GM19025 (cell line): ENCODE data around the gene CRYL1.

Experiments
- ATAC-seq: cut with Tn5 transposase; IDR thresholded peaks from one replicate; pipeline ENCODE4 v1.9.1; 2021; ENCODE audit warnings: mild to moderate bottlenecking, low read depth, moderate library complexity; ENCODE audit not compliant: unreplicated experiment

The CRYL1 gene, protein sequence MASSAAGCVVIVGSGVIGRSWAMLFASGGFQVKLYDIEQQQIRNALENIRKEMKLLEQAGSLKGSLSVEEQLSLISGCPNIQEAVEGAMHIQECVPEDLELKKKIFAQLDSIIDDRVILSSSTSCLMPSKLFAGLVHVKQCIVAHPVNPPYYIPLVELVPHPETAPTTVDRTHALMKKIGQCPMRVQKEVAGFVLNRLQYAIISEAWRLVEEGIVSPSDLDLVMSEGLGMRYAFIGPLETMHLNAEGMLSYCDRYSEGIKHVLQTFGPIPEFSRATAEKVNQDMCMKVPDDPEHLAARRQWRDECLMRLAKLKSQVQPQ

DNA sequence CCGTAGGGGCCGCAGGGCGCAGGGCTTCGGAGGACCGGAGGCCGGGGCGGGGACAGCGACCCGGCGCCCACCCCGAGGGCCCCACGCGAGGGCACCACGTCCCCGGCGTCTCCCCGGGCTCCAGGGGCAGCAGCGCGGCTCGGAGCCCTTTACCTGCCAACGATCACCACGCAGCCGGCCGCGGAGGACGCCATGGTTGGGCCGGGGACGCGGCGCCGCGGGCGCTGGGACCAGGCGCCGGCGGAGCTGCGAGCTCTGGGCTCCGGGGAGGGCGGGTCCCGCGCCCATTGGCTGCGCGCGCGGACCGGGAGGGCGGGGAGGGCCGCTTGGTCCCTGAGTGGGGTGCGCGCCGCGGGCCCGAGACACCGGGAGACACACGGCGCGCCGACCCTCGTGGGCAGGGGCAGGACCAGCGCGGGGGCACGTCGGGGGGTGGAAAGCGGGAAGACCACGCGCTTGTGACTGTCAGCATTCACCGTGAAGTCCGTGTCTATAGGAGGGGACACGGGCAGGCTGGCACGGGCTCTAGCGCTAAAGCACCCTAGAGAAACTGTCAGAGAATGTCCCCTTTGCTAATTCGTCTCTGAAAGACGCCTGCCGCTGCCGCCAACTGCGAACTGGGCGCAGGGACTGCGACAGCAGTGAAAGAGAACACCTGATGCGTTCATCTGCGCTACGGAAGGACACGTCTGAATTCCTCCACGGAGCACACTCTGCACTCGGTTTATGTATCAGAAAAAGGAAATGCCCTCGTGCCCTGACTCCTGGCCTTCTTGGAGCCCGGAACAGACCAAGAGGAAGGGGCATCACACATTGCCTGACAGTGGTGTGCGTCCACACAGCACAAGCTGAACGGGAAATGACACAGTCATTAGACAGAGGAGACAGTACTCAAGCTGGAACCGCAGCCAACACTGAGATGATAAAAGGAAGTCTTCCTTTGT, at the start of gene CRYL1:
CRYL1 (minus strand) TSS at position 257 of the 944 bp plus-strand sequence; CDS start at position 194, 63 bp downstream.
- peak; percentile 86 for ATAC-seq

DNA sequence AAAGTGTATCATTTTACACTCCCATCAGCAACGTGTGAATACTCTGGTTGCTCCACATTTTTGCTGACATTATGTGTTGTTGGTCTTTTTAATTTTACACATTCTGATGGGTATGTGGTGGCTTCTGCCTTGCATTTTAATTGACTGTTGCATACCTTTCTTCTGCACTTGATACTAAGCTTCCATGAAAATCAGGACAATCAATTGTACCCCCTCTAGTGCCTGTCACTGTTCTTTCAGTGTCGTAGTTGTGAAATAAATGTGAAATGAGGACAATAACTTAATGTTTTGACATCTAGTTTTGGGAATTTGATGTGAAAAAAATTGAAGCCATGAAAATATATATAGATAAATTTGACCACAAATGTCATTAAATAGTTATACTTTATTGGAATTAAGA, 48.0 kb upstream of the CRYL1 start:
- ATAC-seq, result no peak

DNA sequence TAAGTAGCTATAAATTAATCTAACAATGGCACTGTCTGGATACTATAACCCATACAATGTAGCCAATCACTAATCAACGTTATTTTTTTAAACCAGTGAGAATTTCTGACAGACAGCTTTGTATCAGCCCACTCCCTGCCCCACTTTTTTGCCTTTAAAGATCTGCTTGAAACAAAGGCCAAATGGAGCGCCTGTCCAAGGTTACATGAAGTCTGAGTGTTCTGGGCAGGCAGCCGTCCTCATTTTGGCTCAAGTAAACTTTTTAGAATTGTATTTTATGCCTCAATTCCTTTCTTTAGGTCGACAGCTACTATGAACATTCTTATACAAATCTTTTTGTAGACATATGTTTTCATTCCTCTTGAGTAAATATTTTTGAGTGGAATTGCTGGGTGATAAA, 47.5 kb upstream of the CRYL1 start:
- ATAC-seq, result no peak

DNA sequence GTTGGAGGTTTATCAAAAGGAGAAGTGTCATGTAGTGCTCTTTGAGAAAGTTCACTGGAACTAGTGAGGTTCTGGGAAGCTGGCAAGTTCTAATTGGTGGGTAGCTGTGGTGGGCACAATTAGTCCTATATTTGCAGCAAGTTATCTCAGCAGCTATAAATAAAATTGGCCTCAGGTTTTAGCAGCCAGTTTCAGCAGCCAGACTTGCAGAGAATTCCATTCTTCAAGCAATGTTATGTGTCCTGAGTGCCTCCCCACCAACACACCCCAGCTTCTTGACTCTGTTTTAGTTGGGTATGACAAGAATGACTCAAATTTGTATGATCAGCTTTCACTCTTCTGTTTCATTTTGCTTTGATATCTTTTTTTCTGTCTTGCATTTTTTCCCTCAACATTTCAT, 46.0 kb upstream of the CRYL1 start:
- no peak for ATAC-seq

DNA sequence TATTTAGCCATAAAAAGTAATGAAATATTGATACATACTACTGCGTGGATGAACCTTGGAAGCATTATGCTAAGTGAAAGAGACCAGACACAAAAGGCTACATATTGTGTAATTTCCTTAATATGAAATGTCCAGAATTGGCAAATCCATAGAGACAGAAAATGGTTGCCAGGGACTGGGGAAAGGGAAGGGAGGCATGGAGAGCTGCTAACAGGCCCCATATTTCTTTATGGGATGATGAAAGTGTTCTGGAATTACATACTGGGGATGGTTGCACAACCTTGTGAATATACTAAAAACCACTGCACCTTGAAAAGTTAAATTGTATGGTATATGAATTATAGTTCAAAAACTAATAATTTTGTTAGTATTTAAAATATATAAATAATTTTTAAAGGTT, 44.9 kb upstream of the CRYL1 start:
- ATAC-seq, result no peak

DNA sequence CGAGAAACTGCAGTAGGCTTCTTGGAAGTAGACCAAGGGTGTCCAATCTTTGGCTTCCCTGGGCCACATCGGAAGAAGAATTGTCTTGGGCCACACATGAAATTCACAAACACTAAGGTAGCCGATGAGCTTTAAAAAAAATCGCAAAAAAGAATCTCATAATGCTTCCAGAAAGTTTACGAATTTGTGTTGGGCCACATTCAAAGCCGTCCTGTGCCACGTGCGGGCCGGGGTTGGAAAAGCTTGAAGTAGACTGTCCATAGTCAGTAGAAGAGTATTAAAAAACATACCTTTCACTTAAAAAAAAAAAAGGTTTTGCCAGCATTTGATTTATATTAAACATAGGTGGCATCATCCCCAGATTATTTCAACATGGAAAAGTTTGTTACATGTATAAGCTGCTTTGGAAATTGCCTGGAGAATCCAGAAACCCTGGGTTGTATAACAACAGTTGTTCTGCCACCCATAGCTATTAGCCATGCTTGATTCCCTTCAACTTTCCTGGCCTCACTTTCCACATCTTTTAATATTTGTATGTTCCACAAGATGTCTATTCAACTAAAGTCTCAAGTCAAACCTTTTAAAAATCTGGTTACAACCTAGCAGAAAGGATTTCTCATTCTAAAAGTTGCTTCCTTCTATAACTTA, 42.3 kb upstream of the CRYL1 start:
- ATAC-seq, result no peak

DNA sequence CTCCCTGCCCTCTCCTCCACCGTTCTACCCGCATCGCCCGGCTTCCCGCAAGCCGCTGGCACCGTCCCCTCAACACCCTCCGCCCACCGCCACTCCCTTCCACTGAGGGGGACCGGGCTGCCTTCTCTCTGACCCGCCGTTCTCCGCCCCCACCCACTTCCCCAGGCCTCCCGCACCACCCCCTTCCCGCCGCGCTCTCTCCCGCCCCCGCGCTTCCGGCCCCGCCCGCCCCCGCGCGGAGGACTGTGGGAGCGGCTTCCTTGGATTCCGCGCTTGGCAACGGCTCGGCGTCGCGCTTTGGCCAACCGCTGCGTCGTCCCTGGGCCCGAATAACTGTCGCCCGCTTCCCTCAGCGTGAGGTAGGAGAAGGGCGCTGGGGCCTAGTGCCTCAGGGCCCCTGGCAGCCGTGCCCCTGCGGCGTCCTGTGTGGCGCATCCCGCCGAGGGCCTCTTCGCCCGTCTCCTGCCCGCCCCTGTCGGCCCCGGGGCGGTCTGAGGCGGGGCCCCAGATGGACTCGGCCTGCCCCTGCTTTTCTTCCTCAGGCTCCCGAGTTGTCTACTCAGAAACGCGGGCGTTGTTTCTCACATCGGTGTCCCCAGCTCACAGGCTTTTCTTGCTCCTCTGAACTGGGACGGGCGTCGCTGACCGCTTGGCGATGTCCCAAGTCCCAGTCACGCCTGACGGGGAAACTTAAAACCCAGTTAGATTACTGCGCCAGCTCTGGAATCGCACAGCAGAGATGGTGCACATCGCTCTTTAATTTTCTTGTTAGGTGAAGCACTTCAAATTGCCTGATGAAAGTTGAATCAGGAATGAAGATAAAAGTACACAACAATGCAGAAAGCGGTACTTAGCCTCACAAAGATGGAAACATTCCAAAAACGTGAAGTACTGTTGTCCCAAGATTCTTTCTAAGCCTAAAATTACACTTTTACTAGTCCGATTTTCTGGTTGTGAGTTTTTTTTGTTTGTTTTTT, 41.5 kb upstream of the CRYL1 start, which contains the start of gene IFT88:
IFT88 (plus strand) TSS at position 260 of the 977 bp plus-strand sequence. CDS start 7,229 bp downstream, outside the sequence.
- peak; percentile 88 for ATAC-seq

DNA sequence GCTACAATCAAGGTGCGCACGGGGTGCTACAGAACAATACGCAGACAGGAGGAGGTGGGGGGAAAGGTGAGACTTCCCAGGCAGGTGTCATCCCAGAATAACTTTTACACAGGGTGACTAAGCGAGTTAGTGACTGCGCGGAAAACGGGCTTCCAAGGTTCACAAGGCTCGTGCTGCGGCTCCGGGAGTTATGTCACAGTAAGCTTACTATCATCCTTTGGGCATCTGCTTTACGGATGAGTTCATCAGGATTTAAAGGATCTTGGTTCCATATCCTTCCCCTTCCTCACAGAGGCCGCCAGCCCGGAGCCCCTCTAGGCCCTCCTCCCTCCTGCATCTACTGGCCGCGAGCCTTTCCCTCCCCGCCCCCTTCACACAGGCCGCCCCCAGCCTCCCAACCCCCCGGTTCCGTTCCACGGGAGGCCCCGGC, 40.8 kb upstream of the CRYL1 start:
- peak; percentile 18 for ATAC-seq

DNA sequence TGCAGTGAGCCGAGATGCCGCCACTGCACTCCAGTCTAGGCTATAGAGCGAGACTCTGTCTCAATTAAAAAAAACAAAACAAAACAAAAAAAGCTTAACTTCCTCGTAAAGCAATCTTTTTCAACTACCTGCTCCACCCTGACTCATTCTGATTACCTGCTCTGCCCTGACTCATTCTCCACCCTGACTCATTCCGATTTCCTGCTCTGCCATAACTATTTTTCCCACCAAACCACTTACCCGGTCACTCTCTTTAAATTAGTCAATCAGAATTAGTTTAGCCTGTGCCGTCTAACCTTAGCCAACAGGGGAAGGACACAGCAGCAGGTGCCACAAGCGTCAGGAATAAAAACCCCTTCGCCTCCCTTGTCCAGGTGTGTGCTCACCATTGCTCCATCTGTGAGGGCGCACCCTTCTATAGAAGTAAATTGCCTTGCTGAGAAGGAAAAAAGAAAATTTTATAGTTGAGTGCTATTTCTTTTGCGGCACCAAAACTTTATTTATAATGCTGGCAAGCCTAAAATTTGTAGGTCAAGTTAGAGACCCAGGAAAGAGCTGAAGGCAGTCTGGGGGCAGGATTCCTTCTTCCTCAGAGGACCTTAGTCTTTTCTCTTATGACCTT, 39.6 kb upstream of the CRYL1 start:
- no peak for ATAC-seq

DNA sequence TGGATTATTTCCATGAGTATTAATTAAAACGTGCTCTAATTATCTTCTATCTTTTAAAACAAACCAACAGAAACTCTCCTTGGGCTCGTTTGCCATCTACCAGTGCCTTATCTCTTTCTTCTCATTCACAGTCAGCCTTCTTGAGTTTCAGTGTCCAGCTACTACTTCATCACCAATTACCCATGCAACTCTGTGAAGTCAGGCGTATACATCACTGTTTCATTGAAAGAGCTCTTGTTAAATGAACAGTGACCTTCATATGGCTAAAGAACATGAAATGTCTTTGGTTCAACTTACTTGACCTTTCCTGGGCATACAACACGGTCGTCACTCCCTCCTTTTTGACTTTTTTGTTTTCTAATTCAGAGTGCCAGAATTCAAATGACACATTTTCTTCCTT, 36.1 kb upstream of the CRYL1 start:
- ATAC-seq, result no peak

DNA sequence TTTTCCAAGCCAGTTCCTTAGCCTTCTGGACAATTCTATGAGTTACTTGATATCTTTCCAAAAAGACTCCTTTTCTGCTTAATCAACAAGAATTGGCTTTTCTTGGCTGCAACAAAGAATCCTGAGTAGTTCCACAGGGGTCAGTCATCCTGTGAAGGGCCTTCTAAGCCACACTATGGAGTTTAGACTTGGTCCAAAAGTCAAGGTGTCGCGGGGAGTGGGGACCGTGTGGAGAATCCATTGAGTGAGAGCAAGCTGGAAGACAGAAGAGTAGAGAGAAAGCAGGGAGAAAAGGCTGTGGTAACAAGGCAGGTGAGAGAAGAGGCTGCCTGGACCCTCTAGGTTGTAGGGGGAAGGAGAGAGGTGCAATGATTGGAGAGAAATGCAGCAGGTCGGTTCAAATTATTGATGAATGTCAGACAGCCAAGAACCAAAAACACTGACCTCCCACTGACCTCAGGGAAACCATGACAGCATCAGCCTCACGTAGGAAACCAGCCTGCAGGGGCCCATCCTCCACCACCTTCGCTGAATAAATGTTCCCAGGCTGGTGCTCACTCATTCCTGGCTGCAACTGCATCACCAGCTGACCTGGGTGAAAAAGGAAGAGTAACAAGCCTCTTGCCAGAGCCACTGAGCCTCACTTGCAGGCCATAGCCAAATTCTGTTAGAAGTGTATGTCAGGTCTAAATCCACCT, 34.2 kb upstream of the CRYL1 start:
- ATAC-seq, result no peak

DNA sequence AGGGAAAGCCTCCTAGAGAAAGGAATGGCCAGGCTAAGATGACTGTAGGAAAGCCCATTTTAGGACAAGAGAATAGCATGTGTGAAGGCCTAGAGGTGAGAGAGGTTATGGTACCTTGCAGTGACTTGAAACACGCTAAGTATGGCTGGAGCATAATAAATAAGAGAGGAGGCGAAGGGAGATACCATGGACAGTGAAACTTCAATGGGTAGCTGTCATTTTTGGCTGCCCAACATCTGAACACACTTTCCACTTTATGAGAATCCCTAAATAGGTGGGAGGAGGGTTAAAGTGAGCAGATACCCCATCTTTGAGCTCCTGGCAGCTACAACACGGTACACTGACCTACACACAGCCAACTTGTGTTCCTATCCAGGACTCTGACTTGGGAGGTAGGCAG, 33.3 kb upstream of the CRYL1 start:
- ATAC-seq, result no peak

DNA sequence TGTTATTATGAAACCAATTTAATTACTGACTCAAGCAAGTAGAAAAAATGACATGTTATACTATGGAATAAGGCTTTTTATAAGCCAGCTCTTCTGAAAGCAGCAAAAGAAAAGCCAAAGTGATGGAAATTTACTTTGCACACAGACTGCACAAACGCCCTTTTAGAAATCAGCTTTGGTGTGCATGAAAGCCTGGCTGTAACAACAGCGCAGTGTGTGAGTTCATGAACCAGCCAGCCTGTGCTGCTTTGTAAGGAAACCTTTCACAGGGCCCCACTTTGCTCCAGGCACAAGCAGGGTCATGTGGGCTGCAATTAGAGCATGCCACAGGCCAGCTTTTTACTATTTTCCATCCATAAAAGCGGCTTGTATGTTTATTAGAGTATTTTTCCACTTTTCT, 27.7 kb upstream of the CRYL1 start:
- no peak for ATAC-seq

DNA sequence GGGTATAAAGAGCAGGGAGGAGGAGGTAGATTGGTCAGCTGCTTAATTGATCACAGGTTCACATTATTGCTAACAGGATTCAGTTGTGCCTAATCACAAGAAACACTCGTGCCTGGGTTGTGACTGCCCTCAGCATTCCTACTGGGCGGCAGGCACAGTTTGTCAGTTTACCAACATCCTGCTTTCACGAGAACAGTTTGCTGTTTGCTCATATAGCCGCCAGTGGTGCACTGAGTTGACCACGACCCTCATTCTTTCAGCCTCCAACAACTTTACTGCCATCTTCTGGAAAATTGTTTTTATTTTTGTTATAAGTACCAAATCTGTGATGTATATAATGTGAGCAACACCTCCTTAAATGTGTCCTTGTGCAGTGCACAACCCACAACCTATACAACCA, 25.1 kb upstream of the CRYL1 start:
- no peak for ATAC-seq

DNA sequence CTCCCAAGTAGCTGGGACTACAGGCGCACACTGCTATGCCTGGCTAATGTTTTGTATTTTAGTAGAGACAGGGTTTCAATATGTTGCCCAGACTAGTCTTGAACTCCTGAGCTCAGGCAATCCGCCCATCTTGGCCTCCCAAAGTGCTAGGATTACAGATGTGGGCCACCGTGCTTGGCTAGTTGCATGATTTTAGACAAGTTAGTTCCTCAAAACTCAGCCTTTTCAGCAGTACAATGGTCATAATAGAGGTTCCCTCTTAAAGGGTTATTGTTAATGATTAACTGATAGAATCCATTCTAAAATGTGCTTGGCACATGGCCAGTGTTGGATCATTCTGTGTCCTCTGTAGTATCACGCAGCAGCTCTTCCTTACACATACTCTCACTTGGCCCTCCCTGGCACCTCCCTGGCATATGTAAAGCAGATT, 21.8 kb upstream of the CRYL1 start:
- no peak for ATAC-seq

DNA sequence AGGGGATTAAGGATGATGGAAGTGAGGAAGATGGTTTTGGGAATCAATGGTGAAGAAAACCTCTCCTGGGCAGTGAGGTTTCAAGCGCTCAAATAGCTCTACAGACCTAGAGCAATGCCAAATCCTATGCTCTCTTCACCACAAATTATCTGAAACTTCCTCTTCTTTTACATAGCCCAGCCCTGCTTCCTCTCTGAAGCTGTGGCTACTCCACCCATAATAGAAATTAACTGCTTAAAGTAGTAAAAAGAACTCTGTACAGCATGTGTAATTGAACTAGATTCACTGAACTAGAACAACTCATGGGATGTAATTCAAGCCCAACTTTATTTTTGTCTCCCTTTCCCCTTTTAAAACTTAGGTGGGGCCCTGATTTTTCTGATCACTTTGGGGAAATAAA, 20.9 kb upstream of the CRYL1 start:
- ATAC-seq, result no peak

DNA sequence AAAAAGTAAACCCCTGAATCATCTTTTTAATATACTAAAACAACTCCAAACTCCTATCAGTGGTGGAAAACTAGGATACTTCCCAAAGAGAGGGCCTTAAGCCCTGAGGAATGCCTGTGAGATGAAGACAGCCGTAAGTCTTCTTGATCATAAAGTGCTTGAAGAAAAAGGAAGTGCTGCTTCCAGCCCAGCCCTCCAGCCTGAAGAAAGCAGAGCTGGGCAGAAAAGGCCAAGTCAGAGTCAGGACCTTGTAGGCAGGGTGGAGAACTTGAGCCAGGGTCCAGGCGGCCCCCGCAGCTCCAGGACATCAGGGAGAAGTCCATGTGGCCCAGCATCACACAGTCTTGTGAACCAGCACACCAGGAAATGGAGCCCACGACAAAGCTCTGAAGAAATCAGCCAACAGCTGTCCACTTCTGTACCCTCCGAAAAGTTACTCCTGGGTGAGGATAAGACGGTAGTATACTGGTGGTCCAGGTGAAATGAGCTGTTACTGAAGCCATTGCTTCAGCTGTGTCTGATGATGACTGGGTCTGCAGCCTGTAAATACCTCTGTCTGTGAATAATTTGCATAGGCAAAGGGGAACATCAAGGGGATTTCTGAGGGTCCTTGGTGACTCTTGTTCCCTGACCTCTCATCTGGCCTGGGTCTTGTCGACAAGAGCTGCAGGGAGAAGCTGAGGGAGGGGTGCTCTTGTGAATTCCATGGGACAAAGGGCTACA, 18.7 kb upstream of the CRYL1 start:
- ATAC-seq, result no peak

DNA sequence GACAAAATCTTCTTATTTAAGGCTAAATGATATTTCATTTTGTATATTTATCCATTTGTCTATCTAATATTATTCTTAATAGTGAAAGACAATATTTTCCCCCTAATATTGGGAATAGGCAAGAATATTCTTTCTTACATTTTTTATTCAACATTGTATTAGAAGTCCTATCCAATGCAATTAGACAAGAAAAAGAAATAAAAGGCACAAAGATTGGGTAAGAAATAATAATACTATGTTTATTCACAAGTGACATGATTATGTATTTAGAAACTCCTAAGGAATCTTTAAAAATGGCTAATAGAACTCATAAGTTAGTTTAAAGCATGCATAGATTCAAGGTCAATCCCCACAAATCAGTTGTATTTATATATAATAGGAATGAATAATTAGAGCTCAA, 11.3 kb upstream of the CRYL1 start:
- ATAC-seq, result no peak
